CD4-positive, alpha-beta T cell treated with Interleukin-15 for 1 hour (primary cell): Measurements from ENCODE around the gene LITAFD.
"Not testable (repeated sequence)": the region's sequence is repeated elsewhere in the genome, so short reads cannot be mapped to it uniquely, and the experiment has no call there.

Experiments used
- DNase-seq: peaks from one replicate; pipeline ENCODE4 v3.0.0-alpha.2; 2020

The LITAFD gene

GRCh38 chr16:8858994-8859912 is 22.9 kb upstream of the LITAFD start:
- no peak for DNase-seq

- DNase-seq, result no peak
Observed at GRCh38 chr16:8859913-8860881, 22.0 kb upstream of the LITAFD start.

GRCh38 chr16:8861563-8862308 is 20.4 kb upstream of the LITAFD start:
- DNase-seq, result no peak

- no peak for DNase-seq
Observed at GRCh38 chr16:8862309-8863130, 19.6 kb upstream of the LITAFD start.

GRCh38 chr16:8863594-8864424 is 18.3 kb upstream of the LITAFD start:
- DNase-seq, result no peak

- DNase-seq, result no peak
Observed at GRCh38 chr16:8864480-8865110, 17.6 kb upstream of the LITAFD start.

- no peak for DNase-seq
Observed at GRCh38 chr16:8865145-8865882, 16.8 kb upstream of the LITAFD start.

- no peak for DNase-seq
Observed at GRCh38 chr16:8866118-8866883, 15.8 kb upstream of the LITAFD start.

- no peak for DNase-seq
Observed at GRCh38 chr16:8866884-8867215, 15.3 kb upstream of the LITAFD start.

GRCh38 chr16:8867216-8867931 is 14.8 kb upstream of the LITAFD start:
- DNase-seq, result no peak

- DNase-seq, result peak; percentile 49
Observed at GRCh38 chr16:8867932-8868415, 14.2 kb upstream of the LITAFD start.

GRCh38 chr16:8868416-8869211 is 13.5 kb upstream of the LITAFD start, which contains the start of gene CARHSP1:
Gene CARHSP1, minus strand, starts transcription at chr16:8869006. Its CDS starts 9,678 bp downstream, at chr16:8859328.
- DNase-seq, result peak; percentile 86

- no peak for DNase-seq
Observed at GRCh38 chr16:8869212-8869987, 12.8 kb upstream of the LITAFD start.

GRCh38 chr16:8869988-8870241 is 12.2 kb upstream of the LITAFD start:
- not testable (repeated sequence) for DNase-seq

GRCh38 chr16:8872071-8872470 is 10.1 kb upstream of the LITAFD start:
- no peak for DNase-seq
